ENCODE results near the gene HPCA.
A peak's percentile ranks its signal among the peaks of the same experiment; 100 is the strongest.

Gene HPCA

DNA sequence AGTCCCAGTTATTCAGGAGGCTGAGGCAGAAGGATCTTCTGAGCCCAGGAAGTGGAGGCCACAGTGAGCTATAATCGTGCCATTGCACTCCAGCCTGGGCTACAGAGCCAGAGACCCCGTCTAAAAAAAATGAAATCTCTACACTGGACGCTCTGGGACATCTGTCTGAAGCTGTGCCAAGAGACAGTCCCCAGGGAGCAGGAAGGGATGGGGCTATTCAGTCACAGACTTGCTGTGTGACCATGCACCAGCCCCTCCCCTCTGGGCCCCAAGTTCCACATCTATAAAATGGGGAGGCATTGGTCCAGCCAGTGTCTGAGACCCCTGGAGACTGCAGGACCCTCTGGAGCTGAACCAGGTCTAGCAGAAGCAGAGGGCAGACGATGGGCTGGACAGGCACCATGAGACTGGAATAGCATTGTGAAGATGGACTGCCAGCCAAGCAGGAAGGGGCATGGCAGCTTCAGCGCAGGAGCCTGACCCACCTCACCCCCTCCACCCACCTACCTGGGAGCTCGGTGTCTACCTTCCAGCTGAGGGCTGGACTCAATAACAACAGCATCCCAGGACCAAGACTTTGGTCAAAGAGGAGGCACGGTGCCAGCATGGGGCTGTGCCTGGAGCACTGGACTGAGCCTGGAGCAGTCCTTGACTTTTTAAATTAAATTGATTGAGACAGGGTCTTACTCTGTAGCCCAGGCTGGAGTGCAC is 13.4 kb downstream of the HPCA start:
- no peak overlapping the region for H3K4me3 ChIP-seq (ENCODE audit: low read depth, low read length)
- no peak overlapping the region for H2AFZ ChIP-seq
- no peaks in the 10 kb centered on the region for H3K79me2 ChIP-seq
- no peaks in the 10 kb centered on the region for H3K36me3 ChIP-seq (ENCODE audit: control insufficient read depth, insufficient read depth, low read length)
- no peak overlapping the region for H3K9ac ChIP-seq
- H3K27ac ChIP-seq, result no peak overlapping the region
- H3K4me2 ChIP-seq (ENCODE audit: low read length), result no peak overlapping the region
- H3K27me3 ChIP-seq (ENCODE audit: control insufficient read depth, insufficient read depth, low read length), result no peaks in the 10 kb centered on the region
- no peaks in the 10 kb centered on the region for H3K9me3 ChIP-seq (ENCODE audit: control insufficient read depth, low read length)
- H3K4me1 ChIP-seq, result no peaks in the 10 kb centered on the region
- TF ChIP-seq, protein P1, sequence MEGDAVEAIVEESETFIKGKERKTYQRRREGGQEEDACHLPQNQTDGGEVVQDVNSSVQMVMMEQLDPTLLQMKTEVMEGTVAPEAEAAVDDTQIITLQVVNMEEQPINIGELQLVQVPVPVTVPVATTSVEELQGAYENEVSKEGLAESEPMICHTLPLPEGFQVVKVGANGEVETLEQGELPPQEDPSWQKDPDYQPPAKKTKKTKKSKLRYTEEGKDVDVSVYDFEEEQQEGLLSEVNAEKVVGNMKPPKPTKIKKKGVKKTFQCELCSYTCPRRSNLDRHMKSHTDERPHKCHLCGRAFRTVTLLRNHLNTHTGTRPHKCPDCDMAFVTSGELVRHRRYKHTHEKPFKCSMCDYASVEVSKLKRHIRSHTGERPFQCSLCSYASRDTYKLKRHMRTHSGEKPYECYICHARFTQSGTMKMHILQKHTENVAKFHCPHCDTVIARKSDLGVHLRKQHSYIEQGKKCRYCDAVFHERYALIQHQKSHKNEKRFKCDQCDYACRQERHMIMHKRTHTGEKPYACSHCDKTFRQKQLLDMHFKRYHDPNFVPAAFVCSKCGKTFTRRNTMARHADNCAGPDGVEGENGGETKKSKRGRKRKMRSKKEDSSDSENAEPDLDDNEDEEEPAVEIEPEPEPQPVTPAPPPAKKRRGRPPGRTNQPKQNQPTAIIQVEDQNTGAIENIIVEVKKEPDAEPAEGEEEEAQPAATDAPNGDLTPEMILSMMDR (IDR thresholded peaks at IDR 0.05), result no peak

DNA sequence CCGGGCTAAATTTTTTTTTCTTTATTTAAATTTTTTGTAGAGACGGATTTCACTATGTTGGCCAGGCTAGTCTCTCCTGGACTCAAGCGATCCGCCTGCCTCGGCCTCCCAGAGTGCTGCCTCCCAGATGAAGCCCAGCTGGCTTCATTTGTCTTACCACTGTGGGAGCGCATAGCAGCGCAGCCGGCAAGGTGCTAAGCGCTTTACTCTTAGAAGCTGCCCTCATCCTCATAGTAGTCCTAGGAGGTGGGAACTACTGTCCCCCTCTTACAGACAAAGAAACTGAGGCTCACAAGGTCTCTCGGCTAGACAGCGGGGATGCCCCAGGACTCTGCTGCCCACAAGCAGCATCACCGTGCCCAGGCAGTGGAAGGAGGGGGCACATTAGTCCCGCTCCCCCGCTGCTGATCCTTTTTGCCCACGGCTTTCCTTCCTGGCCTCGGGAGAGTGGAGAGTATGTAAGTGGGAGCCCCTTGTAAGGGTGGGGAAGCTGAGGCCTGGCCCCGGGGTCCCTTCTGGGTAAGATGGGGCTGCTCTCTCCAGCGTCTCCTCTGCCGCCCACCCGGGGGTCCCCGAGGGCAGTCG is 14.2 kb downstream of the HPCA start:
- Histone ChIP-seq H3K27ac (no peak overlapping the region), H3K9ac (no peak overlapping the region), H2AFZ (peak overlapping the region; percentile 77), H3K4me3 (ENCODE audit: low read depth, low read length) (peak overlapping the region; percentile 61), H3K9me3 (ENCODE audit: control insufficient read depth, low read length) (no peaks in the 10 kb centered on the region), H3K27me3 (ENCODE audit: control insufficient read depth, insufficient read depth, low read length) (no peaks in the 10 kb centered on the region), H3K4me1 (no peaks in the 10 kb centered on the region), H3K4me2 (ENCODE audit: low read length) (peak overlapping the region; percentile 90), H3K79me2 (no peaks in the 10 kb centered on the region), H3K36me3 (ENCODE audit: control insufficient read depth, insufficient read depth, low read length) (no peaks in the 10 kb centered on the region)
- TF ChIP-seq, protein P1 (IDR thresholded peaks at IDR 0.05), result no peak

GRCh38 chr1:32900956-32901822 is 14.9 kb downstream of the HPCA start, which contains the start of gene TMEM54:
Gene TMEM54, minus strand, starts transcription at chr1:32901389. Its CDS starts 151 bp downstream, at chr1:32901238.
- TF ChIP-seq, protein P1 (IDR thresholded peaks at IDR 0.05), result no peak

GRCh38 chr1:32901823-32902534 is 15.7 kb downstream of the HPCA start:
- no peak overlapping the region for H3K27ac ChIP-seq
- H3K36me3 ChIP-seq (ENCODE audit: control insufficient read depth, insufficient read depth, low read length), result no peaks in the 10 kb centered on the region
- H3K9ac ChIP-seq, result no peak overlapping the region

More at GRCh38 chr1:32900956-32901822, 14.9 kb downstream of the HPCA start, which contains the start of gene TMEM54:
- Histone ChIP-seq H3K4me2 (ENCODE audit: low read length) (peak within 1 kb of the TSS; percentile 97), H3K9ac (no peak within 1 kb of the TSS), H3K4me1 (no peaks in the 10 kb centered on the region), H3K79me2 (no peaks in the 10 kb centered on the region), H3K9me3 (ENCODE audit: control insufficient read depth, low read length) (no peaks in the 10 kb centered on the region), H3K4me3 (ENCODE audit: low read depth, low read length) (peak within 1 kb of the TSS; percentile 76), H3K36me3 (ENCODE audit: control insufficient read depth, insufficient read depth, low read length) (no peaks in the 10 kb centered on the region), H3K27me3 (ENCODE audit: control insufficient read depth, insufficient read depth, low read length) (no peaks in the 10 kb centered on the region), H3K27ac (no peak within 1 kb of the TSS), H2AFZ (peak within 1 kb of the TSS; percentile 78)

More at GRCh38 chr1:32901823-32902534, 15.7 kb downstream of the HPCA start:
- Histone ChIP-seq H3K79me2 (no peaks in the 10 kb centered on the region), H3K4me2 (ENCODE audit: low read length) (peak overlapping the region; percentile 97), H3K4me1 (no peaks in the 10 kb centered on the region), H3K4me3 (ENCODE audit: low read depth, low read length) (peak overlapping the region; percentile 76), H3K27me3 (ENCODE audit: control insufficient read depth, insufficient read depth, low read length) (no peaks in the 10 kb centered on the region), H2AFZ (peak overlapping the region; percentile 78), H3K9me3 (ENCODE audit: control insufficient read depth, low read length) (no peaks in the 10 kb centered on the region)
- TF ChIP-seq, protein P1 (IDR thresholded peaks at IDR 0.05), result no peak
